ENCODE measurements around the gene SSU72.
"Not testable (repeated sequence)": the region's sequence is repeated elsewhere in the genome, so short reads cannot be mapped to it uniquely, and the experiment has no call there.

The SSU72 gene

DNA sequence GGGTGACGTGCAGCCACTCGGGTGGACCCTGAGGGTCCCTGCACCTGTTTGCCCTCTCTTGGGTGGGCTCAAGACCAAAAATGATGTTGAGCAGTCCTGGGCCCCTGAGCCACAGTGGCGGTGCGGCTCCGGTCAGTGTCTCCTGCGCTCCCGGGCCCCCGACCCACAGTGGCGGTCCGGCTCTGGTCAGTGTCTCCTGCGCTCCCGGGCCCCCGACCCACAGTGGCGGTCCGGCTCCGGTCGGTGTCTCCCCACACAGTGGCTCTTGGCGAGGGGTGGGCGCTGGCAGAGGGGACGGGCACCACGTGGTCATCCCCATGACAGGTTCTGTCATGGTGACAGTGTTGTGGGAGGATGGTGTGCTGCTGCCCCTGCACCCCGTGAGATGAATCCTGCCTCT is 80.4 kb downstream of the SSU72 start:
- DNase-seq = not testable (repeated sequence)

Measured in DMS 273 treated with DMSO at 0.1 percent for 48 hours (cell line).